ENCODE results near the gene CAPN13. TPM values are rescaled to one million over a fixed set of nuclear protein-coding genes. Genes with fewer than 3 reads are reported as not detected.

Gene CAPN13
- total RNA-seq, 2 donors from 2014 or later: 25.5 to 31.2 TPM

GRCh38 chr2:30677861-30678385 is 129.3 kb downstream of the CAPN13 start:
- intact Hi-C loops (cut with DNase I): no loop called here
- Histone ChIP-seq H3K9me3 (no peaks in the 10 kb centered on the region), H3K9ac (ENCODE audit: low read depth in 2 of 2, low read length in 2 of 2) (no peak overlapping the region), H3K36me3 (no peaks in the 10 kb centered on the region), H3K4me3 (no peak overlapping the region), H3K4me1 (no peaks in the 10 kb centered on the region), H3K27me3 (no peaks in the 10 kb centered on the region), H3K27ac (no peak overlapping the region)
- TF ChIP-seq, protein P1, sequence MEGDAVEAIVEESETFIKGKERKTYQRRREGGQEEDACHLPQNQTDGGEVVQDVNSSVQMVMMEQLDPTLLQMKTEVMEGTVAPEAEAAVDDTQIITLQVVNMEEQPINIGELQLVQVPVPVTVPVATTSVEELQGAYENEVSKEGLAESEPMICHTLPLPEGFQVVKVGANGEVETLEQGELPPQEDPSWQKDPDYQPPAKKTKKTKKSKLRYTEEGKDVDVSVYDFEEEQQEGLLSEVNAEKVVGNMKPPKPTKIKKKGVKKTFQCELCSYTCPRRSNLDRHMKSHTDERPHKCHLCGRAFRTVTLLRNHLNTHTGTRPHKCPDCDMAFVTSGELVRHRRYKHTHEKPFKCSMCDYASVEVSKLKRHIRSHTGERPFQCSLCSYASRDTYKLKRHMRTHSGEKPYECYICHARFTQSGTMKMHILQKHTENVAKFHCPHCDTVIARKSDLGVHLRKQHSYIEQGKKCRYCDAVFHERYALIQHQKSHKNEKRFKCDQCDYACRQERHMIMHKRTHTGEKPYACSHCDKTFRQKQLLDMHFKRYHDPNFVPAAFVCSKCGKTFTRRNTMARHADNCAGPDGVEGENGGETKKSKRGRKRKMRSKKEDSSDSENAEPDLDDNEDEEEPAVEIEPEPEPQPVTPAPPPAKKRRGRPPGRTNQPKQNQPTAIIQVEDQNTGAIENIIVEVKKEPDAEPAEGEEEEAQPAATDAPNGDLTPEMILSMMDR (IDR thresholded peaks at IDR 0.05): no peak
- no peak for DNase-seq

- TF ChIP-seq, protein P1 (IDR thresholded peaks at IDR 0.05): no peak
- intact Hi-C loops (cut with DNase I): no loop called here
Measured at GRCh38 chr2:30677231-30677630, 130.0 kb downstream of the CAPN13 start.

GRCh38 chr2:30675758-30676157 is 131.5 kb downstream of the CAPN13 start:
- TF ChIP-seq, protein P1 (IDR thresholded peaks at IDR 0.05): no peak
- H3K9ac ChIP-seq (ENCODE audit: low read depth in 2 of 2, low read length in 2 of 2): no peak overlapping the region
- no peak overlapping the region for H3K4me3 ChIP-seq
- H3K27me3 ChIP-seq: no peaks in the 10 kb centered on the region
- intact Hi-C loops (cut with DNase I): no loop called here
- H3K9me3 ChIP-seq: no peaks in the 10 kb centered on the region
- no peaks in the 10 kb centered on the region for H3K4me1 ChIP-seq
- no peak for DNase-seq
- no peaks in the 10 kb centered on the region for H3K36me3 ChIP-seq
- H3K27ac ChIP-seq: no peak overlapping the region

More at GRCh38 chr2:30677231-30677630, 130.0 kb downstream of the CAPN13 start:
- Histone ChIP-seq H3K27ac (no peak overlapping the region), H3K4me3 (no peak overlapping the region), H3K27me3 (no peaks in the 10 kb centered on the region), H3K9me3 (no peaks in the 10 kb centered on the region), H3K4me1 (no peaks in the 10 kb centered on the region), H3K36me3 (no peaks in the 10 kb centered on the region), H3K9ac (ENCODE audit: low read depth in 2 of 2, low read length in 2 of 2) (no peak overlapping the region)
- no peak for DNase-seq

GRCh38 chr2:30673127-30673526 is 134.1 kb downstream of the CAPN13 start:
- Histone ChIP-seq H3K9ac (ENCODE audit: low read depth in 2 of 2, low read length in 2 of 2) (no peak overlapping the region), H3K27ac (no peak overlapping the region), H3K4me1 (no peaks in the 10 kb centered on the region), H3K4me3 (no peak overlapping the region), H3K27me3 (no peaks in the 10 kb centered on the region), H3K36me3 (no peaks in the 10 kb centered on the region), H3K9me3 (no peaks in the 10 kb centered on the region)
- intact Hi-C loops (cut with DNase I): no loop called here
- DNase-seq: no peak
- TF ChIP-seq, protein P1 (IDR thresholded peaks at IDR 0.05): no peak
